A673 (cell line): ENCODE measurements around the gene HAUS7.

Source experiments
- EZH2 ChIP-seq: fragments of 200-600 bp; sonication (generic); IDR thresholded peaks from 2 replicates; pipeline ENCODE4 v1.6.1; 2017; ENCODE audit warnings: borderline replicate concordance, low read depth, mild to moderate bottlenecking, mixed read lengths, antibody characterized with exemption, low read length; ENCODE audit not compliant: poor library complexity, severe bottlenecking
- TF ChIP-seq, protein P1 (sequence below): fragments of 300-800, 200-600 bp; sonication (generic); conservative IDR thresholded peaks from 2 replicates; pipeline ENCODE4 v1.5.1; 2017; ENCODE audit warnings: low read depth, mild to moderate bottlenecking, antibody characterized with exemption, low read length, moderate library complexity, mixed read lengths

DNA sequence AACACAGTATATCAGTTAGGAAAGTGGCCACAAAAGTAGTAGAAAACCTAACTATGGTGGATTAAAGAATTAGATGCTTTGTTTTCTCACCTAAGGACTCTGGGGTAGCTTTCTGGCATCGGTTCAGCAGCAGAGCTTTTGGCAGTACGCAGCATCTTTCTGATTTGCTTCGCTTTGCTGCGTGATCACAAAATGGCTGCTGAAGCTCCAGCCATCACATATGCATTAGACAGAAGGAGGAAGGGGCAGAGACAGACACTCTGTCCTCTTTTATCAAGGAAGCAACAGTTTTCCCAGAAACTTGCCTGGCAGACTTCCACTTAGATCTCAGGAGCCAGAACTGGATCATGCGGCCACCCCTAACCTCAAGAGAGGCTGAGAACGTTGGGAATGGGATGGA is 39.6 kb downstream of the HAUS7 start:
- TF ChIP-seq, protein P1, sequence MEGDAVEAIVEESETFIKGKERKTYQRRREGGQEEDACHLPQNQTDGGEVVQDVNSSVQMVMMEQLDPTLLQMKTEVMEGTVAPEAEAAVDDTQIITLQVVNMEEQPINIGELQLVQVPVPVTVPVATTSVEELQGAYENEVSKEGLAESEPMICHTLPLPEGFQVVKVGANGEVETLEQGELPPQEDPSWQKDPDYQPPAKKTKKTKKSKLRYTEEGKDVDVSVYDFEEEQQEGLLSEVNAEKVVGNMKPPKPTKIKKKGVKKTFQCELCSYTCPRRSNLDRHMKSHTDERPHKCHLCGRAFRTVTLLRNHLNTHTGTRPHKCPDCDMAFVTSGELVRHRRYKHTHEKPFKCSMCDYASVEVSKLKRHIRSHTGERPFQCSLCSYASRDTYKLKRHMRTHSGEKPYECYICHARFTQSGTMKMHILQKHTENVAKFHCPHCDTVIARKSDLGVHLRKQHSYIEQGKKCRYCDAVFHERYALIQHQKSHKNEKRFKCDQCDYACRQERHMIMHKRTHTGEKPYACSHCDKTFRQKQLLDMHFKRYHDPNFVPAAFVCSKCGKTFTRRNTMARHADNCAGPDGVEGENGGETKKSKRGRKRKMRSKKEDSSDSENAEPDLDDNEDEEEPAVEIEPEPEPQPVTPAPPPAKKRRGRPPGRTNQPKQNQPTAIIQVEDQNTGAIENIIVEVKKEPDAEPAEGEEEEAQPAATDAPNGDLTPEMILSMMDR = no peak
- TF ChIP-seq EZH2 = no peak
